HepG2 (cell line): Measurements from ENCODE around the gene SLC22A23. TPM values are rescaled to one million over a fixed set of nuclear protein-coding genes. Genes with fewer than 3 reads are reported as not detected.

Source experiments
- ATAC-seq: fragments of 200-7000 bp; cut with Tn5 transposase; 3 replicates; pipeline ENCODE4 v1.9.1; 2020; ENCODE audit warnings: mild to moderate bottlenecking, moderate library complexity
- BruUV-seq: library from RNA; stranded (reverse); fragments of 400-500 nt; replicated peaks from 2 replicates; lab custom pipeline; 2021; lab: Mats Ljungman, UMichigan
- CTCF ChIA-PET: fragments of 300-600 bp; formaldehyde crosslinking; extraction: SDS; loops from one replicate; lab custom pipeline; 2021; ENCODE audit warnings: low total read pairs, inconsistent platforms, low intra/inter-chr PET ratio; lab: Yijun Ruan, JAX
- POLR2A ChIA-PET: fragments of 350-600 bp; sonication (Branson Sonifier 250); formaldehyde crosslinking; loops from one replicate; lab custom pipeline; 2020; ENCODE audit warnings: antibody characterized with exemption, inconsistent platforms; lab: Yijun Ruan, JAX
- DNase-seq: peaks from one replicate; pipeline ENCODE4 v3.0.0-alpha.2; 2015; ENCODE audit warnings: low spot score
- FAIRE-seq: peaks from 3 replicates; lab custom pipeline; 2011; peaks lifted over from hg19 to GRCh38; lab: Jason Lieb, UNC
- H2AFZ ChIP-seq: one replicate; pipeline ENCODE4 v1.6.1; 2011; ENCODE audit warnings: low read length, inconsistent platforms
- H3K27ac ChIP-seq: fragments of 300-600 bp; 3 replicates; pipeline ENCODE4 v1.8.0; 2011; ENCODE audit warnings: mixed run types, mild to moderate bottlenecking, mixed read lengths, low read length, inconsistent platforms; ENCODE audit not compliant: insufficient read depth; ENCODE audit errors: extremely low read length
- H3K27me3 ChIP-seq, 2 experiments: fragments of 200-600 bp in 1 of 2; 2 replicates in 1 of 2; 3 replicates in 1 of 2; pipeline versions ENCODE4 v1.6.0 to v1.8.0; 2011; ENCODE audit warnings: low read length in 2 of 2, mild to moderate bottlenecking in 2 of 2, moderate library complexity in 2 of 2, inconsistent platforms in 1 of 2; ENCODE audit not compliant: insufficient read depth in 2 of 2, control insufficient read depth in 1 of 2
- H3K36me3 ChIP-seq, 2 experiments: fragments of 200-600 bp in 1 of 2; replicated peaks in 1 of 2; 2 replicates in 1 of 2; 3 replicates in 1 of 2; pipeline versions ENCODE4 v1.5.1 to v1.8.0; 2011; ENCODE audit warnings: low read length in 2 of 2, inconsistent platforms in 1 of 2; ENCODE audit not compliant: insufficient read depth in 2 of 2, control insufficient read depth in 1 of 2
- H3K4me1 ChIP-seq: 2 replicates; pipeline ENCODE4 v1.5.1; 2012; ENCODE audit warnings: low read length, inconsistent platforms; ENCODE audit not compliant: insufficient read depth
- H3K4me2 ChIP-seq: 2 replicates; pipeline ENCODE4 v1.6.0; 2011; ENCODE audit warnings: low read depth, low read length, inconsistent platforms
- H3K4me3 ChIP-seq, 3 experiments: fragments of 200-600 bp in 1 of 3; sonication (generic), shearing (Covaris generic) in 1 of 3; replicated peaks in 1 of 3; 2 replicates each; pipeline ENCODE4 v1.5.1; 2011 to 2016; ENCODE audit warnings: low read length in 3 of 3, inconsistent platforms in 2 of 3, low read depth in 2 of 3, mild to moderate bottlenecking in 2 of 3, control low read depth in 1 of 3, mixed read lengths in 1 of 3; ENCODE audit not compliant: insufficient read depth in 1 of 3
- H3K79me2 ChIP-seq: one replicate; pipeline ENCODE4 v1.6.1; 2011; ENCODE audit warnings: low read length, inconsistent platforms; ENCODE audit not compliant: insufficient read depth
- H3K9ac ChIP-seq: 2 replicates; pipeline ENCODE4 v1.6.0; 2011; ENCODE audit warnings: mild to moderate bottlenecking, low read depth, low read length, inconsistent platforms; ENCODE audit not compliant: insufficient read depth
- H3K9me3 ChIP-seq: 2 replicates; pipeline ENCODE4 v1.5.1; 2012; ENCODE audit warnings: mild to moderate bottlenecking, low read length
- H4K20me1 ChIP-seq: 2 replicates; pipeline ENCODE4 v1.6.0; 2011; ENCODE audit warnings: inconsistent platforms, mild to moderate bottlenecking, low read length, moderate library complexity; ENCODE audit not compliant: insufficient read depth
- AGO2 ChIP-seq: fragments of 200-400 bp; formaldehyde crosslinking; optimal IDR thresholded peaks from 2 replicates; pipeline ENCODE3; 2017; ENCODE audit warnings: mild to moderate bottlenecking, low read depth, low read length, moderate library complexity
- AKAP8 ChIP-seq: sonication (generic); formaldehyde crosslinking; IDR thresholded peaks from 2 replicates; pipeline ENCODE4 v1.5.1; 2020; ENCODE audit warnings: mild to moderate bottlenecking, missing genetic modification reagents
- GTF3A ChIP-seq: sonication (generic); formaldehyde crosslinking; conservative IDR thresholded peaks from 2 replicates; pipeline ENCODE4 v1.4.0; 2020; ENCODE audit warnings: mild to moderate bottlenecking, missing genetic modification reagents
- TBX2 ChIP-seq: sonication (generic); formaldehyde crosslinking; IDR thresholded peaks from 2 replicates; pipeline ENCODE4 v1.5.0; 2020; ENCODE audit warnings: missing genetic modification reagents, mild to moderate bottlenecking, borderline replicate concordance
- ZFP62 ChIP-seq: sonication (generic); formaldehyde crosslinking; IDR thresholded peaks from 2 replicates; pipeline ENCODE4 v1.4.0; 2020; ENCODE audit warnings: missing genetic modification reagents
- ZNF263 ChIP-seq: sonication (generic); formaldehyde crosslinking; IDR thresholded peaks from 2 replicates; pipeline ENCODE4 v1.4.0; 2020; ENCODE audit warnings: missing genetic modification reagents
- ZNF343 ChIP-seq: sonication (generic); formaldehyde crosslinking; IDR thresholded peaks from 2 replicates; pipeline ENCODE4 v1.4.0; 2020; ENCODE audit warnings: mild to moderate bottlenecking, missing genetic modification reagents
- ZNF564 ChIP-seq: sonication (generic); formaldehyde crosslinking; IDR thresholded peaks from 2 replicates; pipeline ENCODE4 v1.8.1; 2023; ENCODE audit warnings: mild to moderate bottlenecking, missing genetic modification reagents
- ZNF788 ChIP-seq: sonication (generic); formaldehyde crosslinking; IDR thresholded peaks from 2 replicates; pipeline ENCODE4 v1.5.0; 2020; ENCODE audit warnings: mild to moderate bottlenecking, missing genetic modification reagents, borderline replicate concordance
- WGBS: methylation state at CpG from one replicate; pipeline ENCODE4 v1.1.6; 2017; ENCODE audit warnings: low lambda C conversion rate; 5-methylcytosine and 5-hydroxymethylcytosine counted together
- in situ Hi-C: cut with HindIII; loops from 2 replicates; pipeline ENCODE4 v1.10.0; 2017; ENCODE audit warnings: low pct_unique_long_range_greater_than_20kb; ENCODE audit not compliant: extremely low pct_ligation_motif_present
- intact Hi-C: fragments of 100-400 bp; cut with micrococcal nuclease; formaldehyde crosslinking; loops from one replicate; pipeline ENCODE4 v1.10.0; 2022; ENCODE audit not compliant: unreplicated experiment
- polyA plus RNA-seq, 8 experiments: library from polyadenylated mRNA; depleted of rRNA in 3 of 8; stranded (reverse) in 7 of 8; unstranded in 1 of 8; fragments of >200 nt; fragmentation: Illumina TruSeq in 4 of 8; extraction: Trizol in 4 of 8; gene quantifications; 2 replicates each; pipeline versions ENCODE4 v1.2.1 to v1.2.3, GENCODE V29; 2011 to 2016; ENCODE audit warnings: low read depth in 4 of 8, missing spikeins in 1 of 8, mixed read lengths in 1 of 8; ENCODE audit not compliant: insufficient read depth in 1 of 8
- total RNA-seq, 5 experiments: library from RNA; depleted of rRNA; stranded (reverse); fragments of >200 nt; fragmentation: Illumina TruSeq; extraction: Trizol; gene quantifications; 2 replicates each; pipeline ENCODE4 v1.2.3, GENCODE V29; 2016; ENCODE audit warnings: low read depth in 1 of 5
- TF ChIP-seq, protein P1 (sequence below): sonication (generic); formaldehyde crosslinking; IDR thresholded peaks from 2 replicates; pipeline ENCODE4 v1.4.0; 2020; ENCODE audit warnings: low read depth, mild to moderate bottlenecking, missing genetic modification reagents
- TF ChIP-seq, protein P2 (sequence below): sonication (generic); formaldehyde crosslinking; IDR thresholded peaks from 2 replicates; pipeline ENCODE4 v1.5.0; 2020; ENCODE audit warnings: mild to moderate bottlenecking, missing genetic modification reagents, moderate library complexity
- TF ChIP-seq, protein P3 (sequence below): sonication (generic); formaldehyde crosslinking; IDR thresholded peaks from 2 replicates; pipeline ENCODE4 v1.5.0; 2020; ENCODE audit warnings: mild to moderate bottlenecking, missing genetic modification reagents, borderline replicate concordance
- TF ChIP-seq, protein P4 (sequence below): sonication (generic); formaldehyde crosslinking; IDR thresholded peaks from 2 replicates; pipeline ENCODE4 v1.4.0; 2020; ENCODE audit warnings: mild to moderate bottlenecking, missing genetic modification reagents

Gene SLC22A23
- total and polyA plus RNA-seq, 2 of the 13 experiments (the other 11 are each of a cell fraction or from before 2014, with no cell fraction given) = 11.8 to 17.5 TPM

DNA sequence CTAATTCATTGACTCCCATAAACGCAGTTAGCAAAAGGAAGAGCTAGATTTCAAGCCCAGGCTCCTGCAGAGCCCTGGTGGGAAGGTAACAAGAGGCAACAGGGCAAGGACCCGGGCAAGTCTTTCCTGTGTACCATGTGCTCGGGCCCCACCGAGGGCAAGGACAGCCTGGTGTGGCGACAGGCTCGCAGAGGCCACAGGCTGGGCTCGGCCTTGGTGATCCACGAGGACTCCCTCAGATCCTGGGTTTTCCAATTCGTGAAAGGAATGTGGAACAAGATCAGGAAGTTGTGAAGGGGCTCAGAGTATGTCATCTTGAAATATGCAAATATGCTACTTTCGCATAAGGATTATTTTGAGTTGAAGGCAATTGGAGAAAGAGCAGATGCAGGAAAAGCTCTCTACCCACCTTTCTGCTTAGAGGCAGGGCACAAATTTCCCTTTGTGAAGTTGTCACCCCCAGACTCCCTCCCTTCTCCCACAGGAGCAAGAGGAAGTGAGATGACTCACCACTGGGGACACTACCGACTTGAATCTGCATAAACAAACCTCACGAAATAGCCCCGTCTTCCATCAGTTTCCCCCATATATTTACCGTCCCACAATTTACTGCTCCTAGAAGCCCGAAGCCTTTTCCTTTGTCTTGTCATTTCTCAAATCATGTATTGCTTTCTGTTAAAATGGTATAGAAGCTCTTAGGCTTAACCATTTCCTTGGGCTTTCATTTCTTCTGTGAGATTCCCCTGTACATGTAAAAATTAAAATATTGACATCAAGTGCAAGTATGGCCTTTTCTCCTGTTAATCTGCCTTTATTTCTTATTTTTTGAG lies 119.1 kb downstream of the SLC22A23 start:
- Histone ChIP-seq H2AFZ (no peak overlapping the region), H3K79me2 (peaks cover 10% of the 10 kb centered on the region), H3K9me3 (no peaks in the 10 kb centered on the region), H3K4me2 (peak overlapping the region; percentile 5; the same call in 1 of the 2 replicates), H3K27ac (peak overlapping the region; percentile 21), H3K27me3 (no peaks in the 10 kb centered on the region), H3K36me3 (peaks cover 2 to 12% of the 10 kb centered on the region in 2 experiments; a peak in 3 of 5 replicates), H4K20me1 (no peaks in the 10 kb centered on the region), H3K4me3 (no peak overlapping the region), H3K9ac (no peak overlapping the region), H3K4me1 (peaks cover 57% of the 10 kb centered on the region)
- no TSS peak for BruUV-seq
- intact Hi-C loops = no loop called here
- FAIRE-seq (peak; percentile 44), ATAC-seq (peak; percentile 54), DNase-seq (peak; percentile 58)
- POLR2A ChIA-PET = interaction anchor here (1.7 kb wide), 1 partner anchor 66 kb away, joined by 6 read pairs; no protein-coding TSS in a partner anchor
- in situ Hi-C loops = no loop called here
- WGBS = 73% methylated on average over 15 of the region's 15 CpGs
- CTCF ChIA-PET = no interaction called here
- TF ChIP-seq ZNF343 (CRISPR knock-in tag) (no peak), ZNF263 (CRISPR knock-in tag) (peak; percentile 31; the same call in 1 of the 2 replicates), AGO2 (peak; percentile 29), GTF3A (CRISPR knock-in tag) (0 out of 2 replicates have a peak, but pooled peaks have one; percentile 20), ZFP62 (CRISPR knock-in tag) (no peak), TBX2 (CRISPR knock-in tag) (peak; percentile 40; the same call in 1 of the 2 replicates), ZNF564 (CRISPR knock-in tag) (no peak), AKAP8 (CRISPR knock-in tag) (no peak), ZNF788 (CRISPR knock-in tag) (no peak)
- TF ChIP-seq, protein P1, sequence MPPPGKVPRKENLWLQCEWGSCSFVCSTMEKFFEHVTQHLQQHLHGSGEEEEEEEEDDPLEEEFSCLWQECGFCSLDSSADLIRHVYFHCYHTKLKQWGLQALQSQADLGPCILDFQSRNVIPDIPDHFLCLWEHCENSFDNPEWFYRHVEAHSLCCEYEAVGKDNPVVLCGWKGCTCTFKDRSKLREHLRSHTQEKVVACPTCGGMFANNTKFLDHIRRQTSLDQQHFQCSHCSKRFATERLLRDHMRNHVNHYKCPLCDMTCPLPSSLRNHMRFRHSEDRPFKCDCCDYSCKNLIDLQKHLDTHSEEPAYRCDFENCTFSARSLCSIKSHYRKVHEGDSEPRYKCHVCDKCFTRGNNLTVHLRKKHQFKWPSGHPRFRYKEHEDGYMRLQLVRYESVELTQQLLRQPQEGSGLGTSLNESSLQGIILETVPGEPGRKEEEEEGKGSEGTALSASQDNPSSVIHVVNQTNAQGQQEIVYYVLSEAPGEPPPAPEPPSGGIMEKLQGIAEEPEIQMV (CRISPR knock-in tag) = 0 out of 2 replicates have a peak, but pooled peaks have one; percentile 29
- TF ChIP-seq, protein P2, sequence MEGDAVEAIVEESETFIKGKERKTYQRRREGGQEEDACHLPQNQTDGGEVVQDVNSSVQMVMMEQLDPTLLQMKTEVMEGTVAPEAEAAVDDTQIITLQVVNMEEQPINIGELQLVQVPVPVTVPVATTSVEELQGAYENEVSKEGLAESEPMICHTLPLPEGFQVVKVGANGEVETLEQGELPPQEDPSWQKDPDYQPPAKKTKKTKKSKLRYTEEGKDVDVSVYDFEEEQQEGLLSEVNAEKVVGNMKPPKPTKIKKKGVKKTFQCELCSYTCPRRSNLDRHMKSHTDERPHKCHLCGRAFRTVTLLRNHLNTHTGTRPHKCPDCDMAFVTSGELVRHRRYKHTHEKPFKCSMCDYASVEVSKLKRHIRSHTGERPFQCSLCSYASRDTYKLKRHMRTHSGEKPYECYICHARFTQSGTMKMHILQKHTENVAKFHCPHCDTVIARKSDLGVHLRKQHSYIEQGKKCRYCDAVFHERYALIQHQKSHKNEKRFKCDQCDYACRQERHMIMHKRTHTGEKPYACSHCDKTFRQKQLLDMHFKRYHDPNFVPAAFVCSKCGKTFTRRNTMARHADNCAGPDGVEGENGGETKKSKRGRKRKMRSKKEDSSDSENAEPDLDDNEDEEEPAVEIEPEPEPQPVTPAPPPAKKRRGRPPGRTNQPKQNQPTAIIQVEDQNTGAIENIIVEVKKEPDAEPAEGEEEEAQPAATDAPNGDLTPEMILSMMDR (CRISPR knock-in tag) = peak; percentile 32
- TF ChIP-seq, protein P3, sequence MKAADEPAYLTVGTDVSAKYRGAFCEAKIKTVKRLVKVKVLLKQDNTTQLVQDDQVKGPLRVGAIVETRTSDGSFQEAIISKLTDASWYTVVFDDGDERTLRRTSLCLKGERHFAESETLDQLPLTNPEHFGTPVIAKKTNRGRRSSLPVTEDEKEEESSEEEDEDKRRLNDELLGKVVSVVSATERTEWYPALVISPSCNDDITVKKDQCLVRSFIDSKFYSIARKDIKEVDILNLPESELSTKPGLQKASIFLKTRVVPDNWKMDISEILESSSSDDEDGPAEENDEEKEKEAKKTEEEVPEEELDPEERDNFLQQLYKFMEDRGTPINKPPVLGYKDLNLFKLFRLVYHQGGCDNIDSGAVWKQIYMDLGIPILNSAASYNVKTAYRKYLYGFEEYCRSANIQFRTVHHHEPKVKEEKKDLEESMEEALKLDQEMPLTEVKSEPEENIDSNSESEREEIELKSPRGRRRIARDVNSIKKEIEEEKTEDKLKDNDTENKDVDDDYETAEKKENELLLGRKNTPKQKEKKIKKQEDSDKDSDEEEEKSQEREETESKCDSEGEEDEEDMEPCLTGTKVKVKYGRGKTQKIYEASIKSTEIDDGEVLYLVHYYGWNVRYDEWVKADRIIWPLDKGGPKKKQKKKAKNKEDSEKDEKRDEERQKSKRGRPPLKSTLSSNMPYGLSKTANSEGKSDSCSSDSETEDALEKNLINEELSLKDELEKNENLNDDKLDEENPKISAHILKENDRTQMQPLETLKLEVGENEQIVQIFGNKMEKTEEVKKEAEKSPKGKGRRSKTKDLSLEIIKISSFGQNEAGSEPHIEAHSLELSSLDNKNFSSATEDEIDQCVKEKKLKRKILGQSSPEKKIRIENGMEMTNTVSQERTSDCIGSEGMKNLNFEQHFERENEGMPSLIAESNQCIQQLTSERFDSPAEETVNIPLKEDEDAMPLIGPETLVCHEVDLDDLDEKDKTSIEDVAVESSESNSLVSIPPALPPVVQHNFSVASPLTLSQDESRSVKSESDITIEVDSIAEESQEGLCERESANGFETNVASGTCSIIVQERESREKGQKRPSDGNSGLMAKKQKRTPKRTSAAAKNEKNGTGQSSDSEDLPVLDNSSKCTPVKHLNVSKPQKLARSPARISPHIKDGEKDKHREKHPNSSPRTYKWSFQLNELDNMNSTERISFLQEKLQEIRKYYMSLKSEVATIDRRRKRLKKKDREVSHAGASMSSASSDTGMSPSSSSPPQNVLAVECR = 0 out of 2 replicates have a peak, but pooled peaks have one; percentile 17
- TF ChIP-seq, protein P4, sequence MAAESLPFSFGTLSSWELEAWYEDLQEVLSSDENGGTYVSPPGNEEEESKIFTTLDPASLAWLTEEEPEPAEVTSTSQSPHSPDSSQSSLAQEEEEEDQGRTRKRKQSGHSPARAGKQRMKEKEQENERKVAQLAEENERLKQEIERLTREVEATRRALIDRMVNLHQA (CRISPR knock-in tag) = no peak
